A549 (cell line): Measurements from ENCODE around the gene ANKMY2.

Experiments used
- CBX8 ChIP-seq: fragments of 200-600 bp; sonication (generic); IDR thresholded peaks from 2 replicates; pipeline ENCODE4 v1.6.1; 2016
- JUN ChIP-seq, 2 experiments: fragments of >200 bp; sonication (Bioruptor Twin); formaldehyde crosslinking; IDR thresholded peaks; 2 replicates in 1 of 2; 3 replicates in 1 of 2; pipeline ENCODE4 v1.6.1; 2016 to 2017
- MYC ChIP-seq: IDR thresholded peaks from 2 replicates; pipeline ENCODE4 v1.6.1; 2012; ENCODE audit warnings: mild to moderate bottlenecking, inconsistent platforms, low read length, improper control_type of control experiment, borderline replicate concordance
- PHF8 ChIP-seq: fragments of 200-600 bp; sonication (generic); IDR thresholded peaks from 2 replicates; pipeline ENCODE4 v1.6.1; 2016; ENCODE audit warnings: low read depth, mild to moderate bottlenecking, antibody characterized with exemption, moderate library complexity, borderline replicate concordance
- POLR2A ChIP-seq: IDR thresholded peaks from 2 replicates; pipeline ENCODE4 v1.6.1; 2012; ENCODE audit warnings: mild to moderate bottlenecking, low read length
- SREBF2 ChIP-seq: fragments of 450-650 bp; IDR thresholded peaks from 2 replicates; pipeline ENCODE4 v1.6.1; 2014; ENCODE audit warnings: mild to moderate bottlenecking, moderate library complexity
- TF ChIP-seq, protein P1 (sequence below): fragments of >200 bp; sonication (Bioruptor Twin); formaldehyde crosslinking; IDR thresholded peaks from 3 replicates; pipeline ENCODE4 v1.5.1; 2016

DNA sequence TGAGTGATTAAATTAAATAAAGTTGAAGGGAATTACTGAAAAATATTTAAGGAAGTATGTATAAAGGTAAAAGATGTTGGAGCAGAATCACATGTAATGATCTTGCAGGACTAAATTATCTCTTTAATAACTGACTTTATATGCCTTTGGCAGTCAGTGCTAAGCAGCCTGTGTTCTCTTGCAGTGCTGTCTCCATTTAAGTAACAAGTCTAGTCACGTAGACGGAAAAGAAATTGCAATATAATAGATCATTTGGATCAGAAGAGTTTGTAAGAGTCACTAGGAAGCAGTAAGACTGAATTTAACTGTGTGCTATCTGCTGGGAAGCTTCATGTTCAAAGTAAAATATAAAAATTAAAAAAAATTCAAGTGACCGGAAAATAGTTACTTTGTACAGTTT is 21.8 kb upstream of the ANKMY2 start:
- no peak for TF ChIP-seq JUN (IDR thresholded peaks at IDR 0.05)
- TF ChIP-seq, protein P1, sequence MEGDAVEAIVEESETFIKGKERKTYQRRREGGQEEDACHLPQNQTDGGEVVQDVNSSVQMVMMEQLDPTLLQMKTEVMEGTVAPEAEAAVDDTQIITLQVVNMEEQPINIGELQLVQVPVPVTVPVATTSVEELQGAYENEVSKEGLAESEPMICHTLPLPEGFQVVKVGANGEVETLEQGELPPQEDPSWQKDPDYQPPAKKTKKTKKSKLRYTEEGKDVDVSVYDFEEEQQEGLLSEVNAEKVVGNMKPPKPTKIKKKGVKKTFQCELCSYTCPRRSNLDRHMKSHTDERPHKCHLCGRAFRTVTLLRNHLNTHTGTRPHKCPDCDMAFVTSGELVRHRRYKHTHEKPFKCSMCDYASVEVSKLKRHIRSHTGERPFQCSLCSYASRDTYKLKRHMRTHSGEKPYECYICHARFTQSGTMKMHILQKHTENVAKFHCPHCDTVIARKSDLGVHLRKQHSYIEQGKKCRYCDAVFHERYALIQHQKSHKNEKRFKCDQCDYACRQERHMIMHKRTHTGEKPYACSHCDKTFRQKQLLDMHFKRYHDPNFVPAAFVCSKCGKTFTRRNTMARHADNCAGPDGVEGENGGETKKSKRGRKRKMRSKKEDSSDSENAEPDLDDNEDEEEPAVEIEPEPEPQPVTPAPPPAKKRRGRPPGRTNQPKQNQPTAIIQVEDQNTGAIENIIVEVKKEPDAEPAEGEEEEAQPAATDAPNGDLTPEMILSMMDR, result no peak
- no peak for TF ChIP-seq SREBF2
- no peak for TF ChIP-seq CBX8
- TF ChIP-seq POLR2A, result no peak
- no peak for TF ChIP-seq MYC
- TF ChIP-seq PHF8, result no peak
